ENCODE results near the gene HPDL. TPM values are rescaled to one million over a fixed set of nuclear protein-coding genes. Genes with fewer than 3 reads are reported as not detected.

Gene HPDL
- polyA plus RNA-seq, 1 donor (not counting 4 experiments of a cell fraction or from before 2014, with no cell fraction given): 0.14 TPM

- Histone ChIP-seq H4K20me1 (ENCODE audit: control insufficient read depth, extremely low read depth, insufficient read depth, low read length) (no peaks in the 10 kb centered on the region), H3K9me1 (ENCODE audit: control insufficient read depth, extremely low read depth, insufficient read depth, low read length) (no peaks in the 10 kb centered on the region), H2AFZ (ENCODE audit: control insufficient read depth, low read length) (no peak overlapping the region), H3K9ac (ENCODE audit: control insufficient read depth, extremely low read depth, insufficient read depth, low read length) (no peak overlapping the region), H3K4me1 (ENCODE audit: control insufficient read depth, extremely low read depth, insufficient read depth, low read length) (peaks cover 11% of the 10 kb centered on the region), H3K4me2 (ENCODE audit: control insufficient read depth, extremely low read depth, insufficient read depth, low read depth, low read length) (no peak overlapping the region), H3K9me3 (ENCODE audit: control insufficient read depth, low read depth, low read length) (no peaks in the 10 kb centered on the region), H3K27me3 (ENCODE audit: control insufficient read depth, extremely low read depth, insufficient read depth, low read length) (no peaks in the 10 kb centered on the region), H3K36me3 (ENCODE audit: control insufficient read depth in 2 of 2, extremely low read depth in 1 of 2, insufficient read depth in 2 of 2, low read length in 2 of 2) (no peaks in the 10 kb centered on the region), H3K27ac (ENCODE audit: control insufficient read depth, insufficient read depth, low read length) (no peak overlapping the region), H3K4me3 (ENCODE audit: control insufficient read depth in 2 of 3, extremely low read depth in 1 of 3, insufficient read depth in 2 of 3, low read depth in 1 of 3, low read length in 3 of 3) (no peak overlapping the region), H3K79me2 (ENCODE audit: control insufficient read depth, insufficient read depth, low read length) (no peaks in the 10 kb centered on the region)
- FAIRE-seq: no peak
- DNase-seq (ENCODE audit: low read depth, low spot score): no peak
- TF ChIP-seq EZH2 (IDR thresholded peaks at IDR 0.05; ENCODE audit: low read length) (no peak), CTCF (optimal IDR thresholded peaks at IDR 0.05 in 1 of 3, IDR thresholded peaks at IDR 0.05 in 1 of 3, conservative IDR thresholded peaks at IDR 0.05 in 1 of 3; ENCODE audit: extremely low read depth in 1 of 3, insufficient read depth in 2 of 3, low read length in 3 of 3) (no peak)
- dilution Hi-C loops (cut with MboI; ENCODE audit: extremely low pct_ligation_motif_present, low sequenced_read_pairs): no loop called here
Measured at GRCh38 chr1:45365051-45365450, 38.4 kb downstream of the HPDL start.

GRCh38 chr1:45370575-45370974, 43.9 kb downstream of the HPDL start:
- FAIRE-seq: no peak
- DNase-seq (ENCODE audit: low read depth, low spot score): no peak
- Histone ChIP-seq H2AFZ (ENCODE audit: control insufficient read depth, low read length) (no peak overlapping the region), H3K79me2 (ENCODE audit: control insufficient read depth, insufficient read depth, low read length) (no peaks in the 10 kb centered on the region), H3K36me3 (ENCODE audit: control insufficient read depth in 2 of 2, extremely low read depth in 1 of 2, insufficient read depth in 2 of 2, low read length in 2 of 2) (no peaks in the 10 kb centered on the region), H3K27ac (ENCODE audit: control insufficient read depth, insufficient read depth, low read length) (no peak overlapping the region), H3K9me1 (ENCODE audit: control insufficient read depth, extremely low read depth, insufficient read depth, low read length) (no peaks in the 10 kb centered on the region), H3K9ac (ENCODE audit: control insufficient read depth, extremely low read depth, insufficient read depth, low read length) (no peak overlapping the region), H3K9me3 (ENCODE audit: control insufficient read depth, low read depth, low read length) (no peaks in the 10 kb centered on the region), H4K20me1 (ENCODE audit: control insufficient read depth, extremely low read depth, insufficient read depth, low read length) (no peaks in the 10 kb centered on the region), H3K4me2 (ENCODE audit: control insufficient read depth, extremely low read depth, insufficient read depth, low read depth, low read length) (no peak overlapping the region), H3K4me3 (ENCODE audit: control insufficient read depth in 2 of 3, extremely low read depth in 1 of 3, insufficient read depth in 2 of 3, low read depth in 1 of 3, low read length in 3 of 3) (no peak overlapping the region), H3K27me3 (ENCODE audit: control insufficient read depth, extremely low read depth, insufficient read depth, low read length) (no peaks in the 10 kb centered on the region), H3K4me1 (ENCODE audit: control insufficient read depth, extremely low read depth, insufficient read depth, low read length) (no peaks in the 10 kb centered on the region)
- dilution Hi-C loops (cut with MboI; ENCODE audit: extremely low pct_ligation_motif_present, low sequenced_read_pairs): no loop called here
- TF ChIP-seq CTCF (optimal IDR thresholded peaks at IDR 0.05 in 1 of 3, IDR thresholded peaks at IDR 0.05 in 1 of 3, conservative IDR thresholded peaks at IDR 0.05 in 1 of 3; ENCODE audit: extremely low read depth in 1 of 3, insufficient read depth in 2 of 3, low read length in 3 of 3) (no peak), EZH2 (IDR thresholded peaks at IDR 0.05; ENCODE audit: low read length) (no peak)
